ENCODE results near the gene MACF1.

MACF1 gene

DNA sequence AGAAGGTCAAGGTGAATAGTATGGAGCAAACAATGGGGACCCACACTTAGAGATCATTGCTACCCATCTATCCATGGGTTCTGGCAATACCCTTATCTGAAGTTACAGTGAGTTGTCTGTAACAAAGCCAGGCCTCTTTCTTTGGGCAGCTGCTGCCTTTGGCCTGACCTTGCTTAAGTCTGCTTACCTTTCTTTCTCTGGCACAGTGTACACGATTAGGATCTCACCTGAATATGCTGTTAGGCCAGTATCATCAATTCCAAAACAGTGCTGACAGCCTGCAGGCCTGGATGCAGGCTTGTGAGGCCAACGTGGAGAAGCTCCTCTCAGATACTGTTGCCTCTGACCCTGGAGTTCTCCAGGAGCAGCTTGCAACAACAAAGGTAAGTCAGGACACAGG, 154.0 kb downstream of the MACF1 start:
- DNase-seq (ENCODE audit: low spot score) = no peak
- TF ChIP-seq, protein P1, sequence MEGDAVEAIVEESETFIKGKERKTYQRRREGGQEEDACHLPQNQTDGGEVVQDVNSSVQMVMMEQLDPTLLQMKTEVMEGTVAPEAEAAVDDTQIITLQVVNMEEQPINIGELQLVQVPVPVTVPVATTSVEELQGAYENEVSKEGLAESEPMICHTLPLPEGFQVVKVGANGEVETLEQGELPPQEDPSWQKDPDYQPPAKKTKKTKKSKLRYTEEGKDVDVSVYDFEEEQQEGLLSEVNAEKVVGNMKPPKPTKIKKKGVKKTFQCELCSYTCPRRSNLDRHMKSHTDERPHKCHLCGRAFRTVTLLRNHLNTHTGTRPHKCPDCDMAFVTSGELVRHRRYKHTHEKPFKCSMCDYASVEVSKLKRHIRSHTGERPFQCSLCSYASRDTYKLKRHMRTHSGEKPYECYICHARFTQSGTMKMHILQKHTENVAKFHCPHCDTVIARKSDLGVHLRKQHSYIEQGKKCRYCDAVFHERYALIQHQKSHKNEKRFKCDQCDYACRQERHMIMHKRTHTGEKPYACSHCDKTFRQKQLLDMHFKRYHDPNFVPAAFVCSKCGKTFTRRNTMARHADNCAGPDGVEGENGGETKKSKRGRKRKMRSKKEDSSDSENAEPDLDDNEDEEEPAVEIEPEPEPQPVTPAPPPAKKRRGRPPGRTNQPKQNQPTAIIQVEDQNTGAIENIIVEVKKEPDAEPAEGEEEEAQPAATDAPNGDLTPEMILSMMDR (IDR thresholded peaks at IDR 0.05; ENCODE audit: borderline replicate concordance, control extremely low read depth, extremely low read depth, insufficient read depth, missing control alignments) = no peak

DNA sequence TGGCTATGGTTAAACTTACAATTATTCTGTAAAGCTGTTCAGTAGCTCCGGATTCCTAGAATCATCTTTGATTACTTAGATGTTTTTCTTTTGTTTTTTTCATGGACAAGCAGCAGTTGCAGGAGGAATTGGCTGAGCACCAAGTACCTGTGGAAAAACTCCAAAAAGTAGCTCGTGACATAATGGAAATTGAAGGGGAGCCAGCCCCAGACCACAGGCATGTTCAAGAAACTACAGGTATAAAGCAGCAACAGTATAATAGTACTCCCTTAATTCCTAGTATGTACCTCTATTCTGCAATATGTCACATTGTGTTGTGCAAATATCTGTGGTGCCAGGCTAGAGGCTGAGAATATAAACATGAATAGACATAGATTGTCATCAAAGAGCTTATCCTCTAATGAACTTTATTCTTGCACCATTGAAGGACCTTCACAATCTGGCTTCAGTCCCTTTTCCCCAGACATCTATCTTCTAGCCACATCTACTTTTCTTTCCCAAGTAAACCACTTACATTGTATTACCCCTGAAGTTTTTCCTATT, 154.6 kb downstream of the MACF1 start:
- TF ChIP-seq, protein P1 (IDR thresholded peaks at IDR 0.05; ENCODE audit: borderline replicate concordance, control extremely low read depth, extremely low read depth, insufficient read depth, missing control alignments) = no peak
- in situ Hi-C loops (cut with MboI; ENCODE audit: low sequenced_read_pairs, unreplicated experiment) = no loop called here
- DNase-seq (ENCODE audit: low spot score) = no peak

More for the DNA sequence above, 154.0 kb downstream of the MACF1 start:
- in situ Hi-C loops (cut with MboI; ENCODE audit: low sequenced_read_pairs, unreplicated experiment) = no loop called here

DNA sequence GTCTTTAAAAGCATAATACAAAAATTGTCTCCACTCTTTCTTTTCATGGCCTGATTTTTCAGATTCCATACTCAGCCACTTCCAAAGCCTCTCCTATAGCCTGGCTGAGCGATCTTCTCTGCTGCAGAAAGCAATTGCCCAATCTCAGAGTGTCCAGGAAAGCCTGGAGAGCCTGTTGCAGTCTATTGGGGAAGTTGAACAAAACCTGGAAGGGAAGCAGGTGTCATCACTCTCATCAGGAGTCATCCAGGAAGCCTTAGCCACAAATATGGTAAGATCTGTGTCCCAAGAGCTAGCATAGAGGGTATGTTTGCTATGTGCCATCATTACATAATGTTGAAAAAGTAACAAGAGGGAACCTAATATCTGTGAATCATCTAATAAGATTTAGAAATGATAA, 156.2 kb downstream of the MACF1 start:
- TF ChIP-seq, protein P1 (IDR thresholded peaks at IDR 0.05; ENCODE audit: borderline replicate concordance, control extremely low read depth, extremely low read depth, insufficient read depth, missing control alignments) = no peak
- in situ Hi-C loops (cut with MboI; ENCODE audit: low sequenced_read_pairs, unreplicated experiment) = no loop called here
- DNase-seq (ENCODE audit: low spot score) = no peak

DNA sequence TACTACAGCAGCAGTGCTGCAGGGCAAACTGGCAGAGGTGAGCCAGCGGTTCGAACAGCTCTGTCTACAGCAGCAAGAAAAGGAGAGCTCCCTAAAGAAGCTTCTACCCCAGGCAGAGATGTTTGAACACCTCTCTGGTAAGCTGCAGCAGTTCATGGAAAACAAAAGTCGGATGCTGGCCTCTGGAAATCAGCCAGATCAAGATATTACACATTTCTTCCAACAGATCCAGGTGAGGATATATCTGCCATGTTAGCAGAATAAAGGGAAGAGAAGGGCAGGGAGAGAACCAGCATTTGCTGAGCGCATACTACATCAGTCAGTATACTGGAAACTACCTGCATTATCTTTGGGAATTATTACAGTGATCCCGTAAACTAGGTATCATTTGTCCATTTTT, 157.0 kb downstream of the MACF1 start:
- in situ Hi-C loops (cut with MboI; ENCODE audit: low sequenced_read_pairs, unreplicated experiment) = no loop called here
- DNase-seq (ENCODE audit: low spot score) = no peak
- TF ChIP-seq, protein P1 (IDR thresholded peaks at IDR 0.05; ENCODE audit: borderline replicate concordance, control extremely low read depth, extremely low read depth, insufficient read depth, missing control alignments) = no peak

DNA sequence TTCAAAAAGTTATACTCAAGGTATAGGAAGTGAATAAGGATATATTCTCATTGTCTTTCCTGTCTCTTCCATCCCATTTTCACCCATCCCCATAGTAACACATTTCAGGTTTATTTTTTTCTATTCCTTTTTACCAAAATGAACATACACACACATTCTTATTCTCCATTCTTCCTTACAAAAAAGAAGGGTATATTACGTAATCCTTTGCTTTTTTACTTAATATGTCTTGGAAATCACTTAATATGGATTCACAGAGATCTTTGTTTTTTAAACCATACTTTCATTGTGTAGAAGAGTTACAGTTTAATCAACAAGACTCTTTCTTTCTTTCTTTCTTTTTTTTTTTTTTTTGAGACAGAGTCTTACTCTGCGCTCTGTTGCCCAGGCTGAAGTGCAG, 158.8 kb downstream of the MACF1 start:
- in situ Hi-C loops (cut with MboI; ENCODE audit: low sequenced_read_pairs, unreplicated experiment) = no loop called here
- no peak for DNase-seq (ENCODE audit: low spot score)
- TF ChIP-seq, protein P1 (IDR thresholded peaks at IDR 0.05; ENCODE audit: borderline replicate concordance, control extremely low read depth, extremely low read depth, insufficient read depth, missing control alignments) = no peak

DNA sequence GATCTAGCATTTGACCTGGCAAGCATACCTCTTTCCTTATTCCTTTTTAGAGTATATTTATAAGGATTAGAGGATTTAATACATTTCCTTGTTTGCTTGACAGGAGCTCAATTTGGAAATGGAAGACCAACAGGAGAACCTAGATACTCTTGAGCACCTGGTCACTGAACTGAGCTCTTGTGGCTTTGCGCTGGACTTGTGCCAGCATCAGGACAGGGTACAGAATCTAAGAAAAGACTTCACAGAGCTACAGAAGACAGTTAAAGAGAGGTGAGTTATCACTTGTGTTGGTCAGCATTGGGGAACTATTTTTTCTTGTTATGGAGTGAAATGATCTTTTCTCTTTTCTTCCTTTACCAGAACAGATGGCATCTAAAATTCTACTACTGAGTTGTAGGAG, 163.6 kb downstream of the MACF1 start:
- TF ChIP-seq, protein P1 (IDR thresholded peaks at IDR 0.05; ENCODE audit: borderline replicate concordance, control extremely low read depth, extremely low read depth, insufficient read depth, missing control alignments) = no peak
- no peak for DNase-seq (ENCODE audit: low spot score)
- in situ Hi-C loops (cut with MboI; ENCODE audit: low sequenced_read_pairs, unreplicated experiment) = no loop called here

Measured in GM13976 (cell line).